WTC11 (cell line): ENCODE measurements around the gene OCSTAMP. TPM values are rescaled to one million over a fixed set of nuclear protein-coding genes. Genes with fewer than 3 reads are reported as not detected.

ENCODE experiments used
- AFF4 ChIP-seq: sonication (generic); formaldehyde crosslinking; IDR thresholded peaks from 2 replicates; pipeline ENCODE4 v1.8.1; 2023; ENCODE audit warnings: mild to moderate bottlenecking, missing genetic modification reagents, borderline replicate concordance
- E2F4 ChIP-seq: sonication (generic); formaldehyde crosslinking; IDR thresholded peaks from 2 replicates; pipeline ENCODE4 v1.8.1; 2022; ENCODE audit warnings: low read depth, mild to moderate bottlenecking, moderate library complexity, missing genetic modification reagents, borderline replicate concordance
- ERG ChIP-seq: fragments of 250-450 bp; sonication (Bioruptor Pico); IDR thresholded peaks from 2 replicates; pipeline ENCODE4 v1.8.0; 2021; ENCODE audit warnings: mild to moderate bottlenecking
- ETV6 ChIP-seq: sonication (generic); formaldehyde crosslinking; IDR thresholded peaks from 2 replicates; pipeline ENCODE4 v1.8.1; 2022; ENCODE audit warnings: mild to moderate bottlenecking, missing genetic modification reagents
- FOXP1 ChIP-seq: sonication (generic); formaldehyde crosslinking; IDR thresholded peaks from 2 replicates; pipeline ENCODE4 v1.8.0; 2022; ENCODE audit warnings: missing genetic modification reagents, mild to moderate bottlenecking, moderate library complexity, borderline replicate concordance
- GABPB1 ChIP-seq: sonication (generic); formaldehyde crosslinking; IDR thresholded peaks from 2 replicates; pipeline ENCODE4 v1.8.1; 2023; ENCODE audit warnings: mild to moderate bottlenecking, missing genetic modification reagents
- HMGA2 ChIP-seq: fragments of 250-450 bp; sonication (Bioruptor Pico); IDR thresholded peaks from 2 replicates; pipeline ENCODE4 v1.4.0; 2021; ENCODE audit warnings: mild to moderate bottlenecking, moderate library complexity
- KAT7 ChIP-seq: sonication (generic); formaldehyde crosslinking; IDR thresholded peaks from 2 replicates; pipeline ENCODE4 v1.8.1; 2023; ENCODE audit warnings: missing genetic modification reagents, mild to moderate bottlenecking, borderline replicate concordance
- MYBL2 ChIP-seq: sonication (generic); formaldehyde crosslinking; IDR thresholded peaks from 2 replicates; pipeline ENCODE4 v1.8.1; 2023; ENCODE audit warnings: mild to moderate bottlenecking, moderate library complexity, missing genetic modification reagents
- NFE2L1 ChIP-seq: sonication (generic); formaldehyde crosslinking; IDR thresholded peaks from 2 replicates; pipeline ENCODE4 v1.8.1; 2023; ENCODE audit warnings: missing genetic modification reagents
- NR1H2 ChIP-seq: sonication (generic); formaldehyde crosslinking; IDR thresholded peaks from 2 replicates; pipeline ENCODE4 v1.9.0; 2021; ENCODE audit warnings: mild to moderate bottlenecking, moderate library complexity, missing genetic modification reagents
- NR2C2 ChIP-seq: sonication (generic); formaldehyde crosslinking; IDR thresholded peaks from 2 replicates; pipeline ENCODE4 v1.8.0; 2022; ENCODE audit warnings: mild to moderate bottlenecking, missing genetic modification reagents
- ZNF121 ChIP-seq: sonication (generic); formaldehyde crosslinking; IDR thresholded peaks from 2 replicates; pipeline ENCODE4 v1.8.0; 2023; ENCODE audit warnings: missing genetic modification reagents
- ZNF232 ChIP-seq: sonication (generic); formaldehyde crosslinking; IDR thresholded peaks from 2 replicates; pipeline ENCODE4 v1.8.0; 2022; ENCODE audit warnings: mild to moderate bottlenecking, missing genetic modification reagents
- ZNF281 ChIP-seq: sonication (generic); formaldehyde crosslinking; IDR thresholded peaks from 2 replicates; pipeline ENCODE4 v1.8.0; 2023; ENCODE audit warnings: mild to moderate bottlenecking, missing genetic modification reagents
- ZNF423 ChIP-seq: fragments of 250-450 bp; sonication (Bioruptor Pico); IDR thresholded peaks from 2 replicates; pipeline ENCODE4 v2.1.2; 2022; ENCODE audit warnings: mild to moderate bottlenecking, moderate library complexity
- ZNF512 ChIP-seq: sonication (generic); formaldehyde crosslinking; IDR thresholded peaks from 2 replicates; pipeline ENCODE4 v1.8.1; 2022; ENCODE audit warnings: missing genetic modification reagents, borderline replicate concordance
- ZNF671 ChIP-seq: fragments of 250-450 bp; sonication (Bioruptor Pico); IDR thresholded peaks from 2 replicates; pipeline ENCODE4 v1.8.0; 2021; ENCODE audit warnings: mild to moderate bottlenecking
- ZSCAN18 ChIP-seq: fragments of 250-450 bp; sonication (Bioruptor Pico); IDR thresholded peaks from 2 replicates; pipeline ENCODE4 v2.1.2; 2022; ENCODE audit warnings: mild to moderate bottlenecking, moderate library complexity
- total RNA-seq: library from RNA; stranded (reverse); gene quantifications from 3 replicates; pipeline ENCODE4 v1.2.3, GENCODE V29; 2021
- TF ChIP-seq, protein P1 (sequence below): fragments of 250-450 bp; sonication (Bioruptor Pico); IDR thresholded peaks from 2 replicates; pipeline ENCODE4 v1.9.0; 2021; ENCODE audit warnings: mild to moderate bottlenecking
- TF ChIP-seq, protein P2 (sequence below): sonication (generic); formaldehyde crosslinking; IDR thresholded peaks from 2 replicates; pipeline ENCODE4 v1.8.1; 2022; ENCODE audit warnings: mild to moderate bottlenecking, moderate library complexity, missing genetic modification reagents

OCSTAMP gene
- total RNA-seq, 1 experiment from 2014 or later = not detected

DNA sequence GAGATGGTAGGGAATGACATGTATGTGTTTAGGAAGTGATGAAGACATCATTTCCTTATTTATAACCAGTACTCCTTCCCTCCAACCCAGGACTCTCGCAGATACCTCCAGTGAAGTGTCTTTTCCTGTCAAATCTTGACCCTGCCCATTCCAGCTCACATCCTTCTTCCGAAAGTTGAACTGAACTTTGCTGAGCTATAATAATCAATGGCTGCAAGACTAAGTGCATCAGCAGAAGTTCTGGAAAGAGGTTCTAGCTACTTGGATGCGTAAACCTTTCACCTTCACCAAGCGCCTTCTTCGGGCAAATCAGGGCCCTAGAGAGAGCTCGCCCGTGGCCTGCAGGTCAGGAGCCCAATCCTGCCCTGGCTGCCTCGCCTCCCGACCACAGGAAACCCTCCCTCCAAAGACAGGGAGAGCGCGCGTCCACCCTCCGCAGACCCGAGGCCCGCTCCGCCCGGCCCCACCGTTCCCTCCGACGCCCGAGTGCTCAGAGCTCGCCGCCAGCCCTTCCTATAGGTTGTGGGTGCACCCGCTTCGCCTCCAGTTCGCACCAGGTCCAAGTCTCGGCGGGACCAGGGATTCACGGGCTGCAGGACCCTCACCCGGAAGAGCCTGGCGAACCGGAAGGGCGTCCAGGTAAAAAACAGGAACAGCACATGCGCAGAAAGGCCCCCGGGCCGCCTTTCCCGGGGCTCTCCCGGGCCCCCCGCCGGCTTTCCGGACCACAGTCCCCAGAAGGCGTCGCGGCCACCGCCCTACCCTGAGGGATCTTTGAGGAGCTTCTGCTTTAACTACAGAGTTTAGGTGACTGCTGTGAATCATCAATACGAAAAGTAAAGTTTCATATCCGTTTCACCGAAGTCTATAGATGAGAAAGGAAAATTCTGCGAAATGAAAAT lies 37.3 kb downstream of the OCSTAMP start, which contains the start of gene ZNF334 (continued):
- no peak for TF ChIP-seq ZNF671 (CRISPR knock-in tag)
- no peak for TF ChIP-seq ZNF512 (CRISPR knock-in tag)
- TF ChIP-seq ZNF423 = no peak
- TF ChIP-seq NR2C2 (CRISPR knock-in tag) = no peak
- TF ChIP-seq, protein P1, sequence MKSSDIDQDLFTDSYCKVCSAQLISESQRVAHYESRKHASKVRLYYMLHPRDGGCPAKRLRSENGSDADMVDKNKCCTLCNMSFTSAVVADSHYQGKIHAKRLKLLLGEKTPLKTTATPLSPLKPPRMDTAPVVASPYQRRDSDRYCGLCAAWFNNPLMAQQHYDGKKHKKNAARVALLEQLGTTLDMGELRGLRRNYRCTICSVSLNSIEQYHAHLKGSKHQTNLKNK (CRISPR knock-in tag) = no peak
- TF ChIP-seq ZNF232 (CRISPR knock-in tag) = no peak
- TF ChIP-seq ERG (CRISPR knock-in tag) = no peak
- no peak for TF ChIP-seq AFF4 (CRISPR knock-in tag)
- no peak for TF ChIP-seq ZNF121
- TF ChIP-seq, protein P2, sequence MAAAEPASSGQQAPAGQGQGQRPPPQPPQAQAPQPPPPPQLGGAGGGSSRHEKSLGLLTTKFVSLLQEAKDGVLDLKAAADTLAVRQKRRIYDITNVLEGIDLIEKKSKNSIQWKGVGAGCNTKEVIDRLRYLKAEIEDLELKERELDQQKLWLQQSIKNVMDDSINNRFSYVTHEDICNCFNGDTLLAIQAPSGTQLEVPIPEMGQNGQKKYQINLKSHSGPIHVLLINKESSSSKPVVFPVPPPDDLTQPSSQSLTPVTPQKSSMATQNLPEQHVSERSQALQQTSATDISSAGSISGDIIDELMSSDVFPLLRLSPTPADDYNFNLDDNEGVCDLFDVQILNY (CRISPR knock-in tag) = peak; percentile 64; the same call in 1 of the 2 replicates
- TF ChIP-seq NFE2L1 = no peak
- peak; percentile 15; the same call in 1 of the 2 replicates for TF ChIP-seq ETV6 (CRISPR knock-in tag)
- 0 out of 2 replicates have a peak, but pooled peaks have one; percentile 45 for TF ChIP-seq GABPB1 (CRISPR knock-in tag)
- no peak for TF ChIP-seq HMGA2 (CRISPR knock-in tag)
- TF ChIP-seq KAT7 = no peak
- TF ChIP-seq E2F4 (CRISPR knock-in tag) = no peak
- no peak for TF ChIP-seq MYBL2
- TF ChIP-seq FOXP1 (CRISPR knock-in tag) = peak; percentile 89; the same call in 1 of the 2 replicates
- no peak for TF ChIP-seq NR1H2 (CRISPR knock-in tag)
- no peak for TF ChIP-seq ZNF281 (CRISPR knock-in tag)
- TF ChIP-seq ZSCAN18 = no peak
